Hematopoietic multipotent progenitor cell (in vitro differentiated cells): ENCODE data around the gene TERT. TPM values are rescaled to one million over a fixed set of nuclear protein-coding genes. Genes with fewer than 3 reads are reported as not detected.
A peak's percentile ranks its signal among the peaks of the same experiment; 100 is the strongest.
"Not testable (repeated sequence)": the region's sequence is repeated elsewhere in the genome, so short reads cannot be mapped to it uniquely, and the experiment has no call there.

ENCODE experiments used
- DNase-seq, 3 donors: peaks; one replicate each; pipeline ENCODE4 v3.0.0-alpha.2; 2011 to 2015; ENCODE audit warnings: low read depth in 2 of 3, low spot score in 2 of 3
- total RNA-seq: library from RNA; depleted of rRNA; stranded (reverse); fragments of >200 nt; gene quantifications from one replicate; pipeline ENCODE4 v1.2.3, GENCODE V29; 2012

TERT gene
- total RNA-seq: 1.1 TPM

DNA sequence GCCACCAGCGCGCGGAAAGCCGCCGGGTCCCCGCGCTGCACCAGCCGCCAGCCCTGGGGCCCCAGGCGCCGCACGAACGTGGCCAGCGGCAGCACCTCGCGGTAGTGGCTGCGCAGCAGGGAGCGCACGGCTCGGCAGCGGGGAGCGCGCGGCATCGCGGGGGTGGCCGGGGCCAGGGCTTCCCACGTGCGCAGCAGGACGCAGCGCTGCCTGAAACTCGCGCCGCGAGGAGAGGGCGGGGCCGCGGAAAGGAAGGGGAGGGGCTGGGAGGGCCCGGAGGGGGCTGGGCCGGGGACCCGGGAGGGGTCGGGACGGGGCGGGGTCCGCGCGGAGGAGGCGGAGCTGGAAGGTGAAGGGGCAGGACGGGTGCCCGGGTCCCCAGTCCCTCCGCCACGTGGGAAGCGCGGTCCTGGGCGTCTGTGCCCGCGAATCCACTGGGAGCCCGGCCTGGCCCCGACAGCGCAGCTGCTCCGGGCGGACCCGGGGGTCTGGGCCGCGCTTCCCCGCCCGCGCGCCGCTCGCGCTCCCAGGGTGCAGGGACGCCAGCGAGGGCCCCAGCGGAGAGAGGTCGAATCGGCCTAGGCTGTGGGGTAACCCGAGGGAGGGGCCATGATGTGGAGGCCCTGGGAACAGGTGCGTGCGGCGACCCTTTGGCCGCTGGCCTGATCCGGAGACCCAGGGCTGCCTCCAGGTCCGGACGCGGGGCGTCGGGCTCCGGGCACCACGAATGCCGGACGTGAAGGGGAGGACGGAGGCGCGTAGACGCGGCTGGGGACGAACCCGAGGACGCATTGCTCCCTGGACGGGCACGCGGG, at the start of gene TERT:
TERT (minus strand) TSS at position 234 of the 815 bp plus-strand sequence; CDS start at position 155, 79 bp downstream.
- DNase-seq: peak in 2 of 3 donors; percentile 30 to 46

DNA sequence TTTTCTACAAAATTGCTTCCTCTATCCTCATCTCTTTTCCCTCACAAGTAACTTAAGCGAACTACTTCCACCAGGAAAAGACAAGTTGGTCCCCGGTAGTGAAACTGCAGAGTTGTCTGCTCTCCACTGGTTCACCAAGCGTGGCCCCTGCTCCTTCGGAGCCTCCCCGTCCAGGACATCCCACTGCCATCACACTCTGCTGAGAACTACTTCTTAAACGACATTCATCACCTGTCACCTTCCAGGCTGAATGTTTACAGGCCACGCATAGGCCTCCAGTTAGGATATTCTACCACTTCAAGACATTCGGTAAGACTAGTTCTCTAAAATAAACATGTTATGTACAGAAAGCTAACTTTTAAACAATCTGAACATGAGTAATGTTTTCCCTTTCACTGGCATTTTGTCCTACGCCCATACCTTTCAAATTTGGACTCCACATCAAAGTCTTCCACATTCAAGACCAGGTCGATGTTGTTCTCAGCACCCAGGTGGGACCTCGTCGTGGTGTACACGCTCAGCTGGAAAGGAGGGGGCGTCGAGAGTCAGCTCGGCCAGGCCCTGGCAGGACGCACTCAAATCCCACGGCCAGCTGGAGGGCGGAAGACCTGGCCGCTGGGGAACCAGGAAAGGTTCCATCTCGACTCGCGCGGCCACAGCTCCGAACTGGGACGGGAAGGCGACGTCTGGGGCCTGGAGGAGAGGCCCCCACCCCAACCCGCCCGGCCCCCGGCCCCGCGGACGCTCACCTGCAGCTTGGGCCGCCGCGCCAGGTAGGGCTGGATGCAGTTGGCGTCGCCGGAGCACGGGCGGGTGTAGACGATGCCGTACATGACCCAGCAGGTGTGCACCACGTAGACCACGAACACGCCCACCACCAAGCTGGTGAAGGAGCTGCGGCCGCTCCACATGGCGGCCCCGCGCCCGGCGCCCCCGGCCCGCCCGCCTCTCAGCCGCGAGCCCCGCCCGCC, 49.3 kb upstream of the TERT start:
- peak in 1 of 3 donors; percentile 5 for DNase-seq

DNA sequence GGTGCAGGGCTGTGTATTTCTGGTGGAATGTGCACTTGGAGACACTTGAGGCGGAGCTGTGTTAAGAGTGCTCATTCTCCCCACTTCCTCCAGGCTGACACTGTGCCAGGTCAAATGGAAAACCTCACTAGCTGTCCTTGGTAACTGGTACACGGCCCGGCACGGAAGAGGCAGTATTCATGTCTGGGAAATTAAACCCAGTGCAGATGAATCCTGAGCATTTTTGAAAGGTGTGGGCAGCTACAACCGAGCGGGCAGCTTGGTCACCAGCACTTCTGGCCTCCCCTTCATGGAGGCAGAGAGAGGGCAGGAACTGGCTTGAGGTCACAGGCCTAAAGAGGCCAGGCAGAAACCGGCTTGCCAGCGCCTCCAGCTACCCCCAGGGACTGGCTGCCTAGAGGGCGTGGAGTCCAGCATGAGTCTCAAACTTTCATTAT, 48.5 kb upstream of the TERT start:
- no peak for DNase-seq

DNA sequence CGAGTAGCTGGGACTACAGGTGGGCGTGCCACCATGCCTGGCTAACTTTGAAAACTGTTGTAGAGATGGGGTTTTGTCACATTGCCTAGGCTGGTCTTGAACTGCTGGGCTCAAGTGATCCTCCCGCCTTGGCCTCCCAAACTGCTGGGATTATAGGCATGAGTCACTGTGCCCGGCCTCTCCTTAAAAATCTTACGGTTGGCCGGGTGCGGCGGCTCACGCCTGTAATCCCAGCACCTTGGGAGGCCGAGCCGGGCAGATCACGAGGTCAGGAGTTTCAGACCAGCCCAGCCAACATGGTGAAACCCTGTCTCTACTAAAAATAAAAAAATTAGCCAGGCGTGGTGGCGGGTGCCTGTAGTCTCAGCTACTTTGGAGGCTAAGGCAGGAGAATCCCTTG, 47.8 kb upstream of the TERT start:
- DNase-seq: not testable (repeated sequence)

DNA sequence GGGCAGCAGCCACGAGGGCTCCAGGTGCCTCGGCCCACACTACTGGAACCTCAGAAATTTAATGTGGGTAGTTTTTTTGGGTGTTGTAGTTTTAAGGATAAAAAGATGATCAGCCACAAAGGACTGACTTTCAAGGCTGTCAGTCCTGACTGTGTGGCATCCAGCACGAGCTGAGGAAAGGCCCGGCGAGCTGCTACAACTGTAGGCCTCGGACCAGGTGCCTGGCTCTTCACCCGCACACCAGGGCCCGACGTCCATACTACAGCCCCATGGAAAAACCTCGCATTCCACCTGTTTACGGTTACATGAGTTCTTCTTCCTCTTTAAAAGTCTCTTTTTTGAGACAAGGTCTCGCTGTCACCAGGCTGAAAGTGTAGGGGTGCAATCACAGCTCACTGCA, 47.4 kb upstream of the TERT start:
- no peak for DNase-seq

DNA sequence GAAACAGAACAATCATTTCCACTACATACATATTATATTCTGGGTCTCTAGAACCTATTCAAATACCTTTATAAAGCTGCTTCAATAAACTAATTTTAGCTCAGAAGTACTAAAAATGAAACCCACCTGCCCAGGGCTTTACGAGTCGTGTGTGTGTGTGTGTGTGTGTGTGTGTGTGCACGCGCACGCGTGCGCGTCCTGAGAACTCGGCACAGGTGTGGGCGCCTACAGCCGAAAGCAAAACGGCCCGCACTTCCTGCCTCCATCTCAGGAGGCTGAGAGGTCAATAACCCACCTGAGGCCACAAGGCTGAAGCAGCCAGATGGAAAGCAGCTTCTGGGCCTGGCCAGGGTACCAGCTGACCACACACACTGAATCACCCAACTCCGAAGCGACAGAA, 47.0 kb upstream of the TERT start:
- no peak for DNase-seq

DNA sequence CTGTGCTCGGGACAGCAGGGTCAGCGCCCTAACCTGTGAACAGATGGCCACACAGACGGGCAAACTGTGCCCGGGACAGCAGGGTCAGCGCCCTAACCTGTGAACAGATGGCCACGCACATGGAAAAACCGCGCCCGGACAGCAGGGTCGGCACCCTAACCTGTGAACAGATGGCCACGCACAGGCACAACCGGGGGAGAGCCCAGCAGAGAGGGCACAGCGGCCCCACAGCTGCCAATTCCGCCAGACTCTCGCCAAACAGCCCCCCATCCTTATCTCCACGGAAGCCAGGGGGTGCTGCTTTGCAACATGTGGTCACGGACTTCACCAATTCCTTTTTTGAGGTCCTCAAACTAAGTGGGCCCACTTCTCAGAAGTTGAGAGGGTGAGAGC, 44.9 kb upstream of the TERT start:
- not testable (repeated sequence) for DNase-seq

DNA sequence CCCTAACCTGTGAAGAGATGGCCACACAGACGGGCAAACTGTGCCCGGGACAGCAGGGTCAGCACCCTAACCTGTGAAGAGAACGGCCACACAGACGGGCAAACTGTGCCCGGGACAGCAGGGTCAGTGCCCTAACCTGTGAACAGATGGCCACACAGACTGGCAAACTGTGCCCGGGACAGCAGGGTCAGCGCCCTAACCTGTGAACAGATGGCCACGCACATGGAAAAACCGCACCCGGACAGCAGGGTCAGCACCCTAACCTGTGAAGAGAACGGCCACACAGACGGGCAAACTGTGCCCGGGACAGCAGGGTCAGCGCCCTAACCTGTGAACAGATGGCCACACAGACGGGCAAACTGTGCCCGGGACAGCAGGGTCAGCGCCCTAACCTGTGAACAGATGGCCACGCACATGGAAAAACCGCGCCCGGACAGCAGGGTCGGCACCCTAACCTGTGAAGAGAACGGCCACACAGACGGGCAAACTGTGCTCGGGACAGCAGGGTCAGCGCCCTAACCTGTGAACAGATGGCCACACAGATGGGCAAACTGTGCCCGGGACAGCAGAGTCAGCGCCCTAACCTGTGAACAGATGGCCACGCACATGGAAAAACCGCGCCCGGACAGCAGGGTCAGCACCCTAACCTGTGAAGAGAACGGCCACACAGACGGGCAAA, 44.4 kb upstream of the TERT start:
- not testable (repeated sequence) for DNase-seq

DNA sequence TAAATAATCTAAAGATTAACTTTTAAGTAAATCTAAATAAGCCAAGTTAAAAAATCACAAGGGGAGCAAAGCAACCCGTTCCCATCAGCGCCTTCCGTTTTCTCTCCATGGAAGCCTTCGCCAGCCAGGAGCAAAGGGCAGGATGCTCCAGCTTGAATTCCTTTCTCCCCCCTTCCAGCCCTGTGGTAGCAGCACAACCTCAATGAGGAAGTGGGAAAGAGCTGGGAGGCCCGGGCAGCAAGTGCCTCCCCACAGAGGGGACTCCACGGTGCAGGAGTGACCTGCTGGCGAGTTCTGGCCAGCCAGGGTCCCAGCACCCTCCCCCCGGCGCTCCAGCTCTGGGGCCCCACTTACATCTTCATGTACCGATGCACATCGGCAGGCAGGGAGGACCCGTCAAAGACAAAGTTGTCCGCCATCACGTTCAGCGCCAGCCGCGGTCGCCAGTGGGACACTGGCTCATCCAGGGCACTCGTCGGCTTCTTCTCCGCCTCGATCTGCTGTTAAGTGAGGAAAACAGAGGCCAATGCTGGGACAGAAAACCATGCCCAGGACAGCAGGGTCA, 43.7 kb upstream of the TERT start:
- DNase-seq: no peak

DNA sequence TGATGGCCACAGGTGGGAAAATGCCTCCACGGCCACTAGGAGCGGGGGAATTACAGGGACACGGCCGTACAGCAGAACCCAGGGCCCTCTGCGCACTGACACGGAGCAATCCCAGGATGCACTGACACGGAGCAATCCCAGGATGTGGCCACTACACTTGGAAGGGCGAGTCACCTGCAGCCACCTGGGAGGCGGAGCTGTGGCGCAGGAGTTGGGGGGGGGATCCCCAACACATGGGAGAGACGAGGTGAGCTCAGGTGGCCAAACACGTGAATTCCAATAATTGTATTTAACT, 43.3 kb upstream of the TERT start:
- no peak for DNase-seq

DNA sequence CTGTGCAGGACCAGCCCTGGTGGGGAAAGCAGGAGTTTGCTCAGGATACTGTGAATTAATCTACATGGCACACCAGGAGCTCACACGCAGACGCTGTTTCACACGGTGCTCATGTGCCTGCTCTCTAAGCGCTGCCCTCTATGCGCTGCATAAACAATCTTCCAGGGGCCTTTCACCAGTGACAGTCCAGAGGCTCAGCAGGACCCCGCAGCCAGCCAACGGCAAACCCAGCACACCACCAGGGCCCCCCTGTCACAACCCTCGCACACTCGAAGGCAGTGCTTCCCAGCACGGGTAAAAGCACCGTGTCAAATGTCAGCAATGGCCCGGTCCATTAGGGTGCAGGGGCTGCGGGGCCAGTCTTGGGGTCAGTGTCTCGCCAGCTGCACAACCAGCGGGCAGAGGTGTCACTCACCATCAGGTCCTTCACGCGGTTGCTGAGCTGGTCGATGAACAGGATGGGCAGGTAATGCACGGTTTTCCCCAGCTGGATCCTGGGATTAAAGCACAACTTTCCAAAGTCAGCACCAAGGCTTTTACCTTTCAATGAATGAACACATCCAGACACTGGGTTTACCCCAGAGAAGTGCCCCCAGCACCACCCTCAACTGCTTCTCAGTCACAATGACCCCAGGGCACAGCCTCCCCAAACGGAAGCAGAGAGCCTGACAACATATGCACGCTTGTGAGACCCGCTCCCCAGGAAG, 42.8 kb upstream of the TERT start:
- DNase-seq: no peak

DNA sequence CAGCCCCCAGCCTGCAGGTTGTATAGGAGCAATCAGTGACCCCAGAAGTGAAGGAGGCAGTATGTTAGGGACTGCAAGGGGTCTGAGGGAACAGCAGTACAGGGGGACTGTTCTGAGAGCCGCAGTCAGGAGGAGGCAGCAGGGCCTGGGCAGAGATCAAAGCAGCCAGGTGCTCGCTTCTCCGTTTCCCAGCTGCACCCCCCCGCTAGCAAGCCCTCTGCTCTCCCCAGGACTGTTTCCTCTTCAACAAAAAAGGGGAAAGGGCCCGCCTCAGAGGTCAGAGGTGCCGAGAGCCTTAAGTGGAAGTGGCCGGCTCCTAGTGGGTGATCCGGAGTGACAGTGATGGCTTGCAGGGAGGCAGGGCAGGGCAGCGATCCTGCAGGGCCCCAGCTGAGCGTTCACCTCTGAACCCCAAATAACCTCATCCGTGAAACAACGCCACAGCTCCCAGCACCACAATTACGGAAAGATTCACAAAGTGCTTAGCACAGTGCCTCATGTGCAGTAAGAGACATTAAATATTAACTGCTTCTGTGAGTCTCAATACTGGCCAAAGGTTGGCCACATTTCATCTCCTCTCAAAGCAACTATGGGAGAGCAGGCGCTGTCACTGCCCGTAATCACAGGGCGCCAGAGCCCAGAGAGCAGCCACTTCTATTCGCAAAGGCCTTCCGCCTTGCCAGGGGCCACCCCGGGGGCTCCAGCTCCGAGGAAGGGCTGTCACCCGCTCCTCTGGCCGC, 42.1 kb upstream of the TERT start:
- DNase-seq: no peak

DNA sequence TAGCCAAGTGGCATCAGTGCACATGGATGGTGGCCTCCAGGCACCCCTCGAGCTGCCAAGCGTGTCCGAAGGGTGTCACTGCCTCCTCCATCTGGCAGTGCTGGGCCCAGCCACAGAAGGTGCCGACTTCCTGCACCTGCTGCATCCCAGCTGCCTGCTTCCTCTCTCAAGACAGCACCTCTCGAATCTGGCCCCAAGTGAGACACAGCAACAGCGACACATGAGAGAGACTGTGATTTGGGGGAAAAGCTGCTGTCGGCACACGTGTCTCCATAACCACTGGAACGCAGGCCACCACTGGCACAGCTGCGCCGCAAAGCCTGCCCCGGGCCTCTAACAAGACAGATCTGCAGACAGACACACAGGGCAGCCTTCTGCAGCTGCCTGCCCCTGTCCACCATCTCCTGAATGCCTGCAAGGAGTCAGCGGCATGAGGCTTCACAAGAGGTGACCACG, 41.3 kb upstream of the TERT start:
- DNase-seq: no peak

DNA sequence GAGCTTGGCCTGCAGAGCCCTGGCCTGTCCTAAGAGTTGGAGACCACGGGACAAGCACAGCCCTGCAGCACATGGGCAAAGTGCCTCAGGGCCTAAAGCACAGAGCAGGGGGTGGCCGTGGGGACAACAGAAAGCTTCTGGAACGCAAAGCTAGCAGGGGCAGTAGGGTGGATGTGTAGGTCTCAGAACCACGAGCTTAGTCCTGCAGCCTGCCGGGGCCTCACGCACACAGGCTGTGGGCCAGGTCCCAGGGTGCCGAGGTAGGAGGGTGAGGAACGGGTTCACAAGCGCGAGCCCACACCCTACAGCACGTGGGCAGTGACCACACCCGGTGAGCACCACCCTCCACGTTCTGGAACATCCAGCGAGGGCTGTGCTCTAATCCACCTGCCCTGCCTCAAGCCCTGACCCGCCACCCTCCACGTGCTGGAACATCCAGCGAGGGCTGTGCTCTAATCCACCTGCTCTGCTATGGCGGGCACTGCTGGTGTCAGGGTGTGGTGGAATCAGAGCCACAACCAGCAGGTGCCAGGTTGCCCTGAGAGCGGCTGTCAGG, 40.8 kb upstream of the TERT start:
- DNase-seq: no peak

DNA sequence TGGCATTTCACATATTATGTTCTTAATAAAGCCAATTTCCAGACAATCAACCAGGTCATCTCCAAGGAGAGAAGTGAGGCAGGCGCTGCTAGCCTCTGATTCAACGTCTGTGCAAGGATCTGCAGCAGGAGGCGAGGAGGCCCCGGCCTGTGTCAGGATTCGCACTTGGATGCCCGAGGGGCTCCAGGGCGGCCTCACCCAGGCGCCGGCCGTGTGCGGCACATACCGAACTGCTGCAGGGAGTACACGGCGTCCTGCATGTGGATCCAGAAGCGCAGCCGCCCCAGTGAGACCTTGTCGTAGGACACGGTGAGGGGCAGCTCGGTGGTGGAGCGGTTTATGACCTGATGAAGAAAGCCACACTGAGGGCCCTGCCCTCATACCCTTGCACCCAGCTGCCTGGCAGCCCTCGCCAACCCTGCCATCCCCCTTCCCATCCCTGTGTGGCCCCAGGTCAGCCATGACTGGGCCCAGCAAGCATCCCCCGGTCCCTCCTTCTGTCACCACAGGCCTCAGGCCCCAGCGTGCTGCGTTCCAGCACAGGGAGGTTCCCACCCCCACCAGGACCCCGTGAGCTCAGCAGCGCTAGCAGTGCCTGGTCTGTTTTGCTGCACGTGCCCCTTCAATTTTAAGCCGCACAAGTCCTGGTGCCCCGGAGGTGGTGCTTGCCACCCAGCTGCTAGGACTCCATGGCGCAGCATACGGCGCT, 40.1 kb upstream of the TERT start:
- no peak for DNase-seq

DNA sequence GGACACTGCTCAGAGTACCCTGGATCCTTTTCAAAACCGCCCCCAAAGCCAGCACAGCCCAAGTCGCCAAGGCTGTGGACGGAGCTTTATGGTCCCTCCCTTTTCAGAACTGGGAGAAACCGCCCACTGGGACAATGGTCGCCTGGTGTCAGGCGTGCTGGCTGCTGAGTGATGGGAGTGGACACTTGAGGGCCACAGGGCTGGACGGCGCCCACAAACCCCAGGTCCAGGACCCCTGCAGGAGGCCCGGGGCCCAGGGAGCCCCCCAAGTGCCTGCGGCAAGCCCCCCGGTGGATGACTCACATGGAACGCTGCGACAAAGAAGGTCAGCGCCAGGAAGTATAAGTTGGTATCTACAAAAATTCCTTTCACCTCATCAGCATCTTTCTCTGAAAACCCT, 39.1 kb upstream of the TERT start:
- no peak for DNase-seq

DNA sequence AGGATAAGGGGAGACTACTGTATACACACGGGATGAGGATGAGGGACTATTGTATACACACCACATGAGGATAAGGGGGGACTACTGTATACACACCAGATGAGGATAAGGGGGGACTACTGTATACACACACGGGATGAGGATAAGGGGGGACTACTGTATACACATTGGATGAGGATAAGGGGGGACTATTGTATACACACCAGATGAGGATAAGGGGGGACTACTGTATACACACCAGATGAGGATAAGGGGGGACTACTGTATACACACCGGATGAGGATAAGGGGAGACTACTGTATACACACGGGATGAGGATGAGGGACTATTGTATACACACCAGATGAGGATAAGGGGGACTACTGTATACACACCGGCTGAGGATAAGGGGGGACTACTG, 38.4 kb upstream of the TERT start:
- not testable (repeated sequence) for DNase-seq

DNA sequence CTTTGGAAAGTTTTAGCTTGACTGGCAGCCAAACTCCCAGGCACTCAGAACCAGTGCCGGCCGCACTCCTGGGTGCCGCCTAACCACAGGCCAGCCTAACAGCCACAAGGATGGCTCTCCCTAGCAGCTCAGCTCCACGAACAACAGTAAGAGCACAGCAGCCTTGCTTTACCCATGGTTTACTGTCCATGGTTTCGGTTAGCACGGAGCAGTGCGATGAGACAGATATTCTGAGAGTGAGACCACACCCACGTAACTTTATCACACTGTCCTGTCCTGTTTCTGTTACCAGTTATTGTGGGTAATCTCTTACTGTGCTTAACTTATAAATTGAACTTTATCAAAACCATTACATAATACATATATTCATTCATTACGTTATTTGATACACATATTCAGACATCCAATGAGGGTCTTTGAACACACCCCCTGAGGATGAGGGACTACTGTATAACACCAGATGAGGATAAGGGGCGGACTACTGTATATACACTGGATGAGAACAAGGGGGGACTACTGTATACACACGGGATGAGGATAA, 37.7 kb upstream of the TERT start:
- DNase-seq: no peak
